Rectal smooth muscle tissue (tissue), 1 donor: ENCODE results near the gene RTF2.

Experiments used
- H3K27ac ChIP-seq: one replicate; pipeline ENCODE4 v1.7.0; 2013; ENCODE audit warnings: low read depth, low read length, inconsistent platforms
- H3K27me3 ChIP-seq: one replicate; pipeline ENCODE4 v1.7.0; 2013; ENCODE audit warnings: low read length; ENCODE audit not compliant: control insufficient read depth, insufficient read depth
- H3K36me3 ChIP-seq: one replicate; pipeline ENCODE4 v1.7.0; 2013; ENCODE audit warnings: low read length; ENCODE audit not compliant: control insufficient read depth, insufficient read depth
- H3K4me1 ChIP-seq: one replicate; pipeline ENCODE4 v1.7.0; 2013; ENCODE audit warnings: low read length; ENCODE audit not compliant: control insufficient read depth, insufficient read depth
- H3K4me3 ChIP-seq: one replicate; pipeline ENCODE4 v1.7.0; 2013; ENCODE audit warnings: low read length
- H3K9ac ChIP-seq: one replicate; pipeline ENCODE4 v1.7.0; 2013; ENCODE audit warnings: low read length

Gene RTF2

GRCh38 chr20:56442389-56443365 is 25.8 kb upstream of the RTF2 start:
- no peaks in the 10 kb centered on the region for H3K27me3 ChIP-seq
- no peaks in the 10 kb centered on the region for H3K36me3 ChIP-seq
- H3K4me1 ChIP-seq: no peaks in the 10 kb centered on the region
- no peak overlapping the region for H3K4me3 ChIP-seq
- H3K9ac ChIP-seq: no peak overlapping the region
- H3K27ac ChIP-seq: no peak overlapping the region

- Histone ChIP-seq H3K9ac (no peak overlapping the region), H3K36me3 (no peaks in the 10 kb centered on the region), H3K27me3 (no peaks in the 10 kb centered on the region), H3K4me1 (no peaks in the 10 kb centered on the region), H3K4me3 (no peak overlapping the region), H3K27ac (peak overlapping the region; percentile 45)
Measured at GRCh38 chr20:56443654-56444540, 24.5 kb upstream of the RTF2 start.

- Histone ChIP-seq H3K9ac (no peak overlapping the region), H3K27me3 (no peaks in the 10 kb centered on the region), H3K27ac (no peak overlapping the region), H3K36me3 (no peaks in the 10 kb centered on the region), H3K4me1 (no peaks in the 10 kb centered on the region), H3K4me3 (no peak overlapping the region)
Measured at GRCh38 chr20:56445130-56445529, 23.3 kb upstream of the RTF2 start.

GRCh38 chr20:56445540-56445939 is 22.9 kb upstream of the RTF2 start:
- Histone ChIP-seq H3K36me3 (no peaks in the 10 kb centered on the region), H3K9ac (no peak overlapping the region), H3K27me3 (no peaks in the 10 kb centered on the region)

GRCh38 chr20:56447227-56447626 is 21.2 kb upstream of the RTF2 start:
- Histone ChIP-seq H3K36me3 (no peaks in the 10 kb centered on the region), H3K27me3 (no peaks in the 10 kb centered on the region), H3K4me1 (no peaks in the 10 kb centered on the region), H3K9ac (no peak overlapping the region), H3K4me3 (no peak overlapping the region), H3K27ac (no peak overlapping the region)

More at GRCh38 chr20:56445540-56445939, 22.9 kb upstream of the RTF2 start:
- H3K4me1 ChIP-seq: no peaks in the 10 kb centered on the region
- no peak overlapping the region for H3K4me3 ChIP-seq
- H3K27ac ChIP-seq: no peak overlapping the region

GRCh38 chr20:56449459-56449858 is 19.0 kb upstream of the RTF2 start:
- no peaks in the 10 kb centered on the region for H3K36me3 ChIP-seq
- H3K9ac ChIP-seq: no peak overlapping the region
- no peak overlapping the region for H3K4me3 ChIP-seq
- no peaks in the 10 kb centered on the region for H3K4me1 ChIP-seq
- no peaks in the 10 kb centered on the region for H3K27me3 ChIP-seq
- H3K27ac ChIP-seq: no peak overlapping the region

- H3K9ac ChIP-seq: no peak overlapping the region
- no peak overlapping the region for H3K27ac ChIP-seq
- H3K27me3 ChIP-seq: no peaks in the 10 kb centered on the region
- no peak overlapping the region for H3K4me3 ChIP-seq
- no peaks in the 10 kb centered on the region for H3K36me3 ChIP-seq
- no peaks in the 10 kb centered on the region for H3K4me1 ChIP-seq
Measured at GRCh38 chr20:56451056-56451765, 17.2 kb upstream of the RTF2 start.

GRCh38 chr20:56453352-56453751 is 15.1 kb upstream of the RTF2 start:
- Histone ChIP-seq H3K4me3 (no peak overlapping the region), H3K27me3 (no peaks in the 10 kb centered on the region), H3K27ac (no peak overlapping the region), H3K36me3 (no peaks in the 10 kb centered on the region), H3K4me1 (no peaks in the 10 kb centered on the region), H3K9ac (no peak overlapping the region)

GRCh38 chr20:56454754-56455153 is 13.7 kb upstream of the RTF2 start:
- no peaks in the 10 kb centered on the region for H3K4me1 ChIP-seq
- no peak overlapping the region for H3K4me3 ChIP-seq
- H3K27me3 ChIP-seq: no peaks in the 10 kb centered on the region
- H3K9ac ChIP-seq: no peak overlapping the region
- H3K27ac ChIP-seq: no peak overlapping the region
- no peaks in the 10 kb centered on the region for H3K36me3 ChIP-seq

- Histone ChIP-seq H3K36me3 (no peaks in the 10 kb centered on the region), H3K4me1 (no peaks in the 10 kb centered on the region), H3K27me3 (no peaks in the 10 kb centered on the region), H3K9ac (no peak overlapping the region), H3K4me3 (no peak overlapping the region), H3K27ac (no peak overlapping the region)
Measured at GRCh38 chr20:56458206-56458821, 10.1 kb upstream of the RTF2 start.

- Histone ChIP-seq H3K4me1 (no peaks in the 10 kb centered on the region), H3K27ac (no peak overlapping the region), H3K27me3 (no peaks in the 10 kb centered on the region), H3K4me3 (no peak overlapping the region), H3K9ac (no peak overlapping the region), H3K36me3 (no peaks in the 10 kb centered on the region)
Measured at GRCh38 chr20:56460459-56460858, 8.0 kb upstream of the RTF2 start.

GRCh38 chr20:56461576-56461975 is 6.9 kb upstream of the RTF2 start:
- Histone ChIP-seq H3K4me1 (no peaks in the 10 kb centered on the region), H3K9ac (no peak overlapping the region), H3K27me3 (no peaks in the 10 kb centered on the region), H3K36me3 (no peaks in the 10 kb centered on the region), H3K4me3 (no peak overlapping the region), H3K27ac (no peak overlapping the region)
